CD14-positive monocyte (primary cell): Measurements from ENCODE around the gene DCUN1D3. TPM values are rescaled to one million over a fixed set of nuclear protein-coding genes. Genes with fewer than 3 reads are reported as not detected.

ENCODE experiments used
- DNase-seq, 3 donors: peaks; one replicate each; pipeline ENCODE4 v3.0.0-alpha.2; 2011 to 2022
- H2AFZ ChIP-seq: 2 replicates; pipeline ENCODE4 v1.6.0; 2012; ENCODE audit warnings: mild to moderate bottlenecking, low read depth, low read length, inconsistent platforms; ENCODE audit not compliant: insufficient read depth, poor library complexity, severe bottlenecking
- H3K27ac ChIP-seq, 2 donors: 1 replicate in 1 of 2; 2 replicates in 1 of 2; pipeline ENCODE4 v1.5.1; 2012 to 2013; ENCODE audit warnings: low read length in 2 of 2, control low read depth in 1 of 2, inconsistent platforms in 1 of 2, low read depth in 1 of 2, mild to moderate bottlenecking in 1 of 2
- H3K27me3 ChIP-seq, 2 donors: one replicate each; pipeline versions ENCODE4 v1.6.0 to v1.6.1; 2011 to 2013; ENCODE audit warnings: low read length in 2 of 2; ENCODE audit not compliant: control insufficient read depth in 2 of 2, insufficient read depth in 2 of 2
- H3K36me3 ChIP-seq, 2 donors: replicated peaks in 1 of 2; 1 replicate in 1 of 2; 2 replicates in 1 of 2; pipeline versions ENCODE4 v1.5.1 to v1.6.1; 2012 to 2013; ENCODE audit warnings: low read length in 2 of 2, control low read depth in 1 of 2, inconsistent platforms in 1 of 2, mild to moderate bottlenecking in 1 of 2; ENCODE audit not compliant: insufficient read depth in 2 of 2, control insufficient read depth in 1 of 2
- H3K4me1 ChIP-seq, 2 donors: 1 replicate in 1 of 2; 2 replicates in 1 of 2; pipeline versions ENCODE4 v1.5.1 to v1.6.1; 2012 to 2013; ENCODE audit warnings: low read length in 2 of 2, control low read depth in 1 of 2, inconsistent platforms in 1 of 2, mild to moderate bottlenecking in 1 of 2, moderate library complexity in 1 of 2; ENCODE audit not compliant: insufficient read depth in 2 of 2, control insufficient read depth in 1 of 2
- H3K4me2 ChIP-seq: replicated peaks from 2 replicates; pipeline ENCODE3; 2012; ENCODE audit warnings: low read length, moderate library complexity, mild to moderate bottlenecking; ENCODE audit not compliant: poor library complexity, severe bottlenecking; ENCODE audit errors: extremely low read depth
- H3K4me3 ChIP-seq, 3 experiments: fragments of 200-600 bp in 1 of 3; sonication (generic) in 1 of 3; replicated peaks in 1 of 3; 1 replicate in 2 of 3; 2 replicates in 1 of 3; pipeline ENCODE4 v1.5.1; 2011 to 2013; ENCODE audit warnings: low read length in 3 of 3, mild to moderate bottlenecking in 3 of 3, control low read depth in 2 of 3, low read depth in 2 of 3, inconsistent platforms in 1 of 3, moderate library complexity in 1 of 3
- H3K79me2 ChIP-seq: 2 replicates; pipeline ENCODE4 v1.6.0; 2012; ENCODE audit warnings: mild to moderate bottlenecking, control low read depth, inconsistent platforms, low read length, moderate library complexity; ENCODE audit not compliant: insufficient read depth
- H3K9ac ChIP-seq: 2 replicates; pipeline ENCODE4 v1.6.0; 2017; ENCODE audit warnings: low read length, mild to moderate bottlenecking; ENCODE audit not compliant: insufficient read depth, poor library complexity, severe bottlenecking
- H3K9me3 ChIP-seq, 2 donors: replicated peaks in 1 of 2; 1 replicate in 1 of 2; 2 replicates in 1 of 2; pipeline versions ENCODE4 v1.5.1 to v1.6.1; 2012 to 2013; ENCODE audit warnings: low read length in 2 of 2, control low read depth in 1 of 2; ENCODE audit not compliant: control insufficient read depth in 1 of 2, insufficient read depth in 1 of 2
- H4K20me1 ChIP-seq: 2 replicates; pipeline ENCODE4 v1.6.0; 2012; ENCODE audit warnings: mild to moderate bottlenecking, low read length, control low read depth, moderate library complexity; ENCODE audit not compliant: insufficient read depth
- H3K27ac Mint-ChIP-seq, 7 donors: one replicate each; pipeline ENCODE4 v1.8.0; 2020; ENCODE audit warnings: mild to moderate bottlenecking in 7 of 7, mixed read lengths in 7 of 7, moderate library complexity in 6 of 7, inconsistent platforms in 2 of 7
- H3K27me3 Mint-ChIP-seq, 3 donors: one replicate each; pipeline ENCODE4 v1.8.0; 2021 to 2022; ENCODE audit warnings: low read depth in 3 of 3, mild to moderate bottlenecking in 3 of 3, mixed read lengths in 3 of 3, moderate library complexity in 3 of 3, inconsistent platforms in 1 of 3
- H3K36me3 Mint-ChIP-seq, 2 donors: one replicate each; pipeline ENCODE4 v1.8.0; 2020; ENCODE audit warnings: mixed read lengths in 2 of 2, inconsistent platforms in 1 of 2, mild to moderate bottlenecking in 1 of 2
- H3K4me1 Mint-ChIP-seq: one replicate; pipeline ENCODE4 v1.8.0; 2020; ENCODE audit warnings: mild to moderate bottlenecking, mixed read lengths
- H3K4me3 Mint-ChIP-seq, 2 donors: one replicate each; pipeline ENCODE4 v1.8.0; 2020; ENCODE audit warnings: mild to moderate bottlenecking in 2 of 2, mixed read lengths in 2 of 2, moderate library complexity in 1 of 2
- H3K9me3 Mint-ChIP-seq, 7 donors: one replicate each; pipeline ENCODE4 v1.8.0; 2020 to 2022; ENCODE audit warnings: mixed read lengths in 7 of 7, mild to moderate bottlenecking in 6 of 7, moderate library complexity in 6 of 7, inconsistent platforms in 2 of 7
- CTCF ChIP-seq: fragments of 200-600 bp; IDR thresholded peaks from one replicate; pipeline ENCODE4 v1.8.0; 2022; ENCODE audit warnings: antibody characterized with exemption, mild to moderate bottlenecking
- WGBS: methylation state at CpG from one replicate; pipeline ENCODE4 v1.1.5; 2013; ENCODE audit warnings: missing lambda C conversion rate; ENCODE audit not compliant: insufficient coverage; 5-methylcytosine and 5-hydroxymethylcytosine counted together
- intact Hi-C, 2 donors: fragments of 100-400 bp; cut with micrococcal nuclease; formaldehyde crosslinking; loops; one replicate each; pipeline versions ENCODE4 v1.15.0 to v1.15.1; 2023
- polyA plus RNA-seq, 3 donors: library from polyadenylated mRNA; depleted of rRNA in 1 of 3; unstranded in 2 of 3; stranded (reverse) in 1 of 3; fragments of 300-500 nt in 2 of 3; fragments of >200 nt in 1 of 3; fragmentation: Illumina TruSeq in 2 of 3; gene quantifications; 1 replicate in 2 of 3; 2 replicates in 1 of 3; pipeline ENCODE4 v1.2.3, GENCODE V29; 2012 to 2021

Gene DCUN1D3
- polyA plus RNA-seq, 3 donors, result 1.0 to 3.4 (median 1.3) TPM

- Histone ChIP-seq H3K79me2 (peaks cover 40% of the 10 kb centered on the region), H2AFZ (no peak overlapping the region), H3K4me3 (no peak overlapping the region), H3K9ac (no peak overlapping the region), H3K9me3 (no peaks in the 10 kb centered on the region), H3K4me1 (peaks cover 16 to 27% of the 10 kb centered on the region in 2 donors), H3K27ac (peak overlapping the region in 1 of 2 donors; percentile 41), H3K4me2 (no peak overlapping the region), H3K36me3 (peaks cover 0 to 6% of the 10 kb centered on the region in 2 donors), H4K20me1 (peaks cover 41% of the 10 kb centered on the region), H3K27me3 (no peaks in the 10 kb centered on the region)
- Mint-ChIP-seq H3K36me3 (peaks cover 26 to 34% of the 10 kb centered on the region in 2 donors), H3K4me1 (peaks cover 37% of the 10 kb centered on the region), H3K4me3 (no peak overlapping the region), H3K27ac (peak overlapping the region in 6 of 7 donors; percentile 4 to 70 (median 38)), H3K27me3 (no peaks in the 10 kb centered on the region), H3K9me3 (no peaks in the 10 kb centered on the region)
- no peak for DNase-seq
- WGBS, result no CpG with 5 or more reads among the region's 6 CpGs
- intact Hi-C loops, result no loop called here
- TF ChIP-seq CTCF, result no peak
These were observed 18.7 kb downstream of the DCUN1D3 start for GRCh38 chr16:20881503-20881878.

- Histone ChIP-seq H3K4me2 (no peak overlapping the region), H3K4me3 (no peak overlapping the region), H3K27ac (no peak overlapping the region), H3K27me3 (no peaks in the 10 kb centered on the region), H3K79me2 (peaks cover 44% of the 10 kb centered on the region), H3K9me3 (no peaks in the 10 kb centered on the region), H3K4me1 (peaks cover 16 to 27% of the 10 kb centered on the region in 2 donors), H3K36me3 (peaks cover 0 to 6% of the 10 kb centered on the region in 2 donors), H4K20me1 (peaks cover 37% of the 10 kb centered on the region), H3K9ac (no peak overlapping the region), H2AFZ (no peak overlapping the region)
- Mint-ChIP-seq H3K27me3 (no peaks in the 10 kb centered on the region), H3K36me3 (peaks cover 22 to 34% of the 10 kb centered on the region in 2 donors), H3K4me3 (no peak overlapping the region), H3K4me1 (peaks cover 36% of the 10 kb centered on the region), H3K27ac (peak overlapping the region in 2 of 7 donors; percentile 9 to 66), H3K9me3 (no peaks in the 10 kb centered on the region)
- no CpG with 5 or more reads among the region's 3 CpGs for WGBS
- no peak for TF ChIP-seq CTCF
- intact Hi-C loops, result no loop called here
- no peak for DNase-seq
These were observed 19.2 kb downstream of the DCUN1D3 start for GRCh38 chr16:20880867-20881502.
